HEK293T (cell line): ENCODE results near the gene DNAH14.

Source experiments
- ARNT ChIP-seq: fragments of 450-650 bp; IDR thresholded peaks from 2 replicates; pipeline ENCODE4 v1.6.1; 2017; ENCODE audit warnings: mild to moderate bottlenecking
- BHLHE40 ChIP-seq: fragments of 450-650 bp; IDR thresholded peaks from 2 replicates; pipeline ENCODE4 v1.6.1; 2016; ENCODE audit warnings: mild to moderate bottlenecking, moderate library complexity, borderline replicate concordance
- FOXM1 ChIP-seq: fragments of 450-650 bp; IDR thresholded peaks from 2 replicates; pipeline ENCODE4 v1.6.1; 2017; ENCODE audit warnings: mild to moderate bottlenecking, borderline replicate concordance
- SUZ12 ChIP-seq: fragments of 450-650 bp; IDR thresholded peaks from 2 replicates; pipeline ENCODE4 v1.6.1; 2016; ENCODE audit warnings: mild to moderate bottlenecking
- TARDBP ChIP-seq: fragments of 450-650 bp; IDR thresholded peaks from 2 replicates; pipeline ENCODE4 v1.6.1; 2016

DNA sequence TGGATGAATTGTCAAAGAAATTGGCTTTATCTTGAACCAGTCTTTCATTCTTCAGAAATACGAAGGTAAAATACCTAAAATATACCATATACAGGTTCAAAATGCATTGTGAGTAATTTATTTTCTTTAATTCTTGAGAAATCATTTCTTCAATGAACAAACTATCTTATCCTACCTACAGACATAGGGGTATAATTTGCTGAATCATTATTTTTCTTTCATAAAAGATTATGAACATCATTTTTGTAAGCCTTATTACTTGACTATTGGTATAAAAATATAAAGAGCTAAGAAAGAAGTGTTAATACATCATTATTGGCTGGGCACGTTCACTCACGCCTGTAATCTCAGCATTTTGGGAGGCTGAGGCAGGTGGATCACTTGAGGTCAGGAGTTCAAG lies 167.7 kb downstream of the DNAH14 start:
- TF ChIP-seq SUZ12 (no peak), BHLHE40 (no peak), TARDBP (no peak), ARNT (no peak), FOXM1 (no peak)
